ENCODE measurements around the gene PI4K2A.

Gene PI4K2A

GRCh38 chr10:97648562-97649404, 8.3 kb downstream of the PI4K2A start:
- H3K9me3 ChIP-seq (ENCODE audit: control insufficient read depth, insufficient read depth, low read depth, low read length) = no peaks in the 10 kb centered on the region
- POLR2A ChIA-PET = interaction anchor here (0.7 kb wide), 1 partner anchor 7 kb away, joined by 4 read pairs; no protein-coding TSS in a partner anchor
- no peak overlapping the region for H3K27ac ChIP-seq (ENCODE audit: extremely low read depth, low read depth, low read length)
- H3K36me3 ChIP-seq (ENCODE audit: control insufficient read depth in 2 of 2, insufficient read depth in 1 of 2, low read length in 2 of 2) = peaks cover 14 to 57% of the 10 kb centered on the region in 2 experiments
- no peaks in the 10 kb centered on the region; the same call in 1 of the 2 replicates for H3K4me1 ChIP-seq (ENCODE audit: control insufficient read depth, insufficient read depth, low read length)
- CTCF ChIA-PET = interaction anchor here (0.6 to 1.1 kb wide), 3 partner anchors 15 to 185 kb away, joined by 3 to 4 read pairs (median 3); no protein-coding TSS in a partner anchor
- H3K4me3 ChIP-seq (ENCODE audit: low read depth, low read length) = no peak overlapping the region
- TF ChIP-seq ZBTB17 (tag by site-specific recombination; IDR thresholded peaks at IDR 0.05) = no peak
- TF ChIP-seq ZFP37 (tag by site-specific recombination; IDR thresholded peaks at IDR 0.05) = no peak
- TF ChIP-seq ZNF843 (tag by site-specific recombination; IDR thresholded peaks at IDR 0.05) = no peak
- TF ChIP-seq ZNF280C (tag by site-specific recombination; IDR thresholded peaks at IDR 0.05) = no peak
- no peak for TF ChIP-seq YY1 (tag by site-specific recombination; IDR thresholded peaks at IDR 0.05)
- TF ChIP-seq, protein P1, sequence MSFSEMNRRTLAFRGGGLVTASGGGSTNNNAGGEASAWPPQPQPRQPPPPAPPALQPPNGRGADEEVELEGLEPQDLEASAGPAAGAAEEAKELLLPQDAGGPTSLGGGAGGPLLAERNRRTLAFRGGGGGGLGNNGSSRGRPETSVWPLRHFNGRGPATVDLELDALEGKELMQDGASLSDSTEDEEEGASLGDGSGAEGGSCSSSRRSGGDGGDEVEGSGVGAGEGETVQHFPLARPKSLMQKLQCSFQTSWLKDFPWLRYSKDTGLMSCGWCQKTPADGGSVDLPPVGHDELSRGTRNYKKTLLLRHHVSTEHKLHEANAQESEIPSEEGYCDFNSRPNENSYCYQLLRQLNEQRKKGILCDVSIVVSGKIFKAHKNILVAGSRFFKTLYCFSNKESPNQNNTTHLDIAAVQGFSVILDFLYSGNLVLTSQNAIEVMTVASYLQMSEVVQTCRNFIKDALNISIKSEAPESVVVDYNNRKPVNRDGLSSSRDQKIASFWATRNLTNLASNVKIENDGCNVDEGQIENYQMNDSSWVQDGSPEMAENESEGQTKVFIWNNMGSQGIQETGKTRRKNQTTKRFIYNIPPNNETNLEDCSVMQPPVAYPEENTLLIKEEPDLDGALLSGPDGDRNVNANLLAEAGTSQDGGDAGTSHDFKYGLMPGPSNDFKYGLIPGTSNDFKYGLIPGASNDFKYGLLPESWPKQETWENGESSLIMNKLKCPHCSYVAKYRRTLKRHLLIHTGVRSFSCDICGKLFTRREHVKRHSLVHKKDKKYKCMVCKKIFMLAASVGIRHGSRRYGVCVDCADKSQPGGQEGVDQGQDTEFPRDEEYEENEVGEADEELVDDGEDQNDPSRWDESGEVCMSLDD (tag by site-specific recombination; IDR thresholded peaks at IDR 0.05) = no peak
- no peak for TF ChIP-seq KLF1 (tag by site-specific recombination; IDR thresholded peaks at IDR 0.05)
- TF ChIP-seq, protein P2, sequence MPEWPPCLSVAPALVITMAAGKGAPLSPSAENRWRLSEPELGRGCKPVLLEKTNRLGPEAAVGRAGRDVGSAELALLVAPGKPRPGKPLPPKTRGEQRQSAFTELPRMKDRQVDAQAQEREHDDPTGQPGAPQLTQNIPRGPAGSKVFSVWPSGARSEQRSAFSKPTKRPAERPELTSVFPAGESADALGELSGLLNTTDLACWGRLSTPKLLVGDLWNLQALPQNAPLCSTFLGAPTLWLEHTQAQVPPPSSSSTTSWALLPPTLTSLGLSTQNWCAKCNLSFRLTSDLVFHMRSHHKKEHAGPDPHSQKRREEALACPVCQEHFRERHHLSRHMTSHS (tag by site-specific recombination; IDR thresholded peaks at IDR 0.05) = no peak
- TF ChIP-seq ZBTB20 (tag by site-specific recombination; IDR thresholded peaks at IDR 0.05) = peak; percentile 84
- TF ChIP-seq, protein P3, sequence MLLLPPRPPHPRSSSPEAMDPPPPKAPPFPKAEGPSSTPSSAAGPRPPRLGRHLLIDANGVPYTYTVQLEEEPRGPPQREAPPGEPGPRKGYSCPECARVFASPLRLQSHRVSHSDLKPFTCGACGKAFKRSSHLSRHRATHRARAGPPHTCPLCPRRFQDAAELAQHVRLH (tag by site-specific recombination; IDR thresholded peaks at IDR 0.05) = no peak
- no peak for TF ChIP-seq ZNF704 (tag by site-specific recombination; IDR thresholded peaks at IDR 0.05)
- TF ChIP-seq ZNF521 (tag by site-specific recombination; IDR thresholded peaks at IDR 0.05) = no peak
- no peak for TF ChIP-seq ZNF146 (tag by site-specific recombination; IDR thresholded peaks at IDR 0.05)
- peak; percentile 56 for TF ChIP-seq ZNF366 (tag by site-specific recombination; conservative IDR thresholded peaks at IDR 0.05)
- TF ChIP-seq ZBTB8A (tag by site-specific recombination; IDR thresholded peaks at IDR 0.05) = no peak
- TF ChIP-seq ZNF169 (tag by site-specific recombination; IDR thresholded peaks at IDR 0.05) = no peak
- no peak for TF ChIP-seq ZNF658 (tag by site-specific recombination; IDR thresholded peaks at IDR 0.05)
- no peak for TF ChIP-seq ATF2 (tag by site-specific recombination; IDR thresholded peaks at IDR 0.05; ENCODE audit: low read depth)
- TF ChIP-seq ZNF138 (tag by site-specific recombination; IDR thresholded peaks at IDR 0.05; ENCODE audit: borderline replicate concordance) = no peak
- TF ChIP-seq, protein P4, sequence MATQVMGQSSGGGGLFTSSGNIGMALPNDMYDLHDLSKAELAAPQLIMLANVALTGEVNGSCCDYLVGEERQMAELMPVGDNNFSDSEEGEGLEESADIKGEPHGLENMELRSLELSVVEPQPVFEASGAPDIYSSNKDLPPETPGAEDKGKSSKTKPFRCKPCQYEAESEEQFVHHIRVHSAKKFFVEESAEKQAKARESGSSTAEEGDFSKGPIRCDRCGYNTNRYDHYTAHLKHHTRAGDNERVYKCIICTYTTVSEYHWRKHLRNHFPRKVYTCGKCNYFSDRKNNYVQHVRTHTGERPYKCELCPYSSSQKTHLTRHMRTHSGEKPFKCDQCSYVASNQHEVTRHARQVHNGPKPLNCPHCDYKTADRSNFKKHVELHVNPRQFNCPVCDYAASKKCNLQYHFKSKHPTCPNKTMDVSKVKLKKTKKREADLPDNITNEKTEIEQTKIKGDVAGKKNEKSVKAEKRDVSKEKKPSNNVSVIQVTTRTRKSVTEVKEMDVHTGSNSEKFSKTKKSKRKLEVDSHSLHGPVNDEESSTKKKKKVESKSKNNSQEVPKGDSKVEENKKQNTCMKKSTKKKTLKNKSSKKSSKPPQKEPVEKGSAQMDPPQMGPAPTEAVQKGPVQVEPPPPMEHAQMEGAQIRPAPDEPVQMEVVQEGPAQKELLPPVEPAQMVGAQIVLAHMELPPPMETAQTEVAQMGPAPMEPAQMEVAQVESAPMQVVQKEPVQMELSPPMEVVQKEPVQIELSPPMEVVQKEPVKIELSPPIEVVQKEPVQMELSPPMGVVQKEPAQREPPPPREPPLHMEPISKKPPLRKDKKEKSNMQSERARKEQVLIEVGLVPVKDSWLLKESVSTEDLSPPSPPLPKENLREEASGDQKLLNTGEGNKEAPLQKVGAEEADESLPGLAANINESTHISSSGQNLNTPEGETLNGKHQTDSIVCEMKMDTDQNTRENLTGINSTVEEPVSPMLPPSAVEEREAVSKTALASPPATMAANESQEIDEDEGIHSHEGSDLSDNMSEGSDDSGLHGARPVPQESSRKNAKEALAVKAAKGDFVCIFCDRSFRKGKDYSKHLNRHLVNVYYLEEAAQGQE (tag by site-specific recombination; IDR thresholded peaks at IDR 0.05) = no peak
- TF ChIP-seq ZBTB48 (tag by site-specific recombination; IDR thresholded peaks at IDR 0.05) = no peak
- no peak for TF ChIP-seq ZNF530 (tag by site-specific recombination; IDR thresholded peaks at IDR 0.05; ENCODE audit: low read depth)
- no peak for TF ChIP-seq ZNF639 (tag by site-specific recombination; IDR thresholded peaks at IDR 0.05)
